SIG-M5 treated with dmso at 0.1 percent for 504 hours (cell line): ENCODE data around the gene SLCO2A1.

Experiments
- DNase-seq: peaks from one replicate; lab custom pipeline; 2025; ENCODE audit not compliant: unreplicated experiment; lab: John Stamatoyannopoulos, UW

SLCO2A1 gene

DNA sequence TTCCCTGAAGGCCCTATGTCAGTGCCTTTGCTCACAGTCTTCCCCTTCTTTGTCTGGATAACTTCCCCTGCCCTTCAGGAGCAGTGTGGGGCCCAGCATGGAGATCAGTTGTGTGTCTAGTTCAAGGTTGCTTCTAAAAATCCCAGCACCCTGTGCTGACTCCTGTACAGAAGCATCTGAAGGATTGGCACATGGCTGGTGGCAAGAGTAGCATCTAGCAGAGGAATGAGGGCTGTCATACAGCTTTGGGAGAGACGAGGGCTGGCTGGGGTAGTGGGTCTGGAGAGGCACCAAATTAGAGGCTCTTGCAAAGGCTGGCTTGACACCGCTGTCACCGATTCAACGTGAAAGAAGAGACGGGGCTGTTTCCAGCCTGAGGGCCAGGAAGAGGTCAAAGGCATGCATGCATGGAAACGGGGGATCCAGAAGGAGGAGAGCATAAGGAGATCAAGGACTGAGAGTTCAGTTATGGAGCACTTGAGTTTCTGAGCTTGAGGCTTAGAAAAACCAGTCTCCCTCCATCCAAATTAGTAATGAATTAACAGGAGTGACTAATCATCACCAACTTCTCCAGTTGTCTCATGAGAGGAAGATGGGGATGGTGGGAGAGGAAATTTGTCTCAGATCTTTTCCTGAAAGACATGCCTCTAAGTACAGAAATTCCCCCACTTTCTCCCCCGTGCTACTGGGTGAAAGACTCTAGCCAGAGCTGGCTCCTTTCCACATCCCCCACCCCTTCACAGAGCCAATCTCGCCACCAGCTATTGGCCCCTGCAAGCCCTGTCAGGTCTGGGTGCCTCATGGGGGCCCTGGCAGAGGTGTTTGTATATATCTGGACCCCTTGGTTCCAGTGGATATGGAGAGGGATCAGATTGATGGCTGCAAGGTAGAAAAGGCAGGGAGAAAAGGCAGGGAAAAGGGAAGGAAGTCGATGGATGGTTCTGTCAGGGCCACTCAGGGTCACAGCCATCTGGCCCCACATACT, 45.9 kb downstream of the SLCO2A1 start:
- DNase-seq: no peak

DNA sequence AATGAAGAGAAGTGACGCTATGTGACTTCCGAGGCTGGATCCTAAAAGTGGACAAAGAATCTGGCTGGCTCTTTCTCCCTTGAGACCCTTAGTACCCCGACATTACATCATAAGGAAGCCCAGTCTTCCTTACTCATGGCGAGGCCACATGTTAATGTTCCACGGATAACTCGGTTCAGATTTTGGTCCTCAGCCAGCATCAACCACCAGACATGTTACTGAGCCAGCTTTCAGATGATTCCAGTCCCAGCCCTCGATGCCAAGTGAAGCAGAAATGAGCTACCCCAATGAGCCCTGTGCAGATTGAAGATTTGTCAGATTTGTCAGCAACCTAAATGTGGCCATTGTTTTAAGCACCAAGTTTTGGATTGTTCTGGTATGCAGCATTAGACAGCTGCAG, 46.6 kb downstream of the SLCO2A1 start:
- DNase-seq: no peak

DNA sequence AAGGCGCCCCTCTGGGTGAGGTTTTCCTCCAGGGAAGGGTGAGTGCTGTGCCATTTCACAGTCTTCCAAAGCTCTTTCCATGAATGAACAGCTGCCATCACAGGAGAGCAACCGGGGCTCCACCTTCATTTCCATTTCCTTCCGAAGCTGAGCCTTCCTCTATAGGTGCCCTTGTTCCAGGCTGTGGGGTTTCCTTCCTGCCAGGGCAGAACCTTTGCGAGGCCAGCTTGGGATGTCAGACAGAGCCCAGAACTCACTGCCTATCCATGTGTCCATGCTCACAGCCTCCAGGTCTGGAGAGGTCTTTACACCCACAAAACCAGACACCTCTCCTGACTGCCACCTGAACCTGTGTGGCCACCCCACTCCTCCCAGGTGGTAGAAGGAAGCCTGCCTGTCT, 49.2 kb downstream of the SLCO2A1 start:
- no peak for DNase-seq

- no peak for DNase-seq
Measured at GRCh38 chr3:133980035-133980434, 49.7 kb downstream of the SLCO2A1 start.

- DNase-seq: no peak
Measured at GRCh38 chr3:133979553-133979952, 50.2 kb downstream of the SLCO2A1 start.

DNA sequence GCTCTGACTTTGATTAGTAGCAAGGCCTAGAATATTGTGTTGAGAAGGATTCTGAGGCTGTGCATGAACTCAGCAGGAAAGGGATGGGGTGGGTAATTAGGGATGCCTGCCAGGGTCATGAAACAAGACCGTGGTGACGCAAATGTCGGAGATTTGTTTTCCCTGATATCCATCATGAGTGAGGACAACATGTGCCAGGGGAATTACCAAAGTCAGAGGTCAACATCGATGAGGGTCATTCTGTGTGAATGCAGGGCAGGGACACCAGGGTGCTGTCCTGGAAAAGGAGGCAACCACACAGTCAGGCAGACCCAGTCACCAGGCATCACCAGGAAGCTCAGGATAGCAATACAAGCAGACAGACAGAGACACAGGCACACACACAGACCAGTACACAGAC, 52.2 kb downstream of the SLCO2A1 start:
- DNase-seq: no peak

GRCh38 chr3:133973249-133973980, 56.3 kb downstream of the SLCO2A1 start:
- DNase-seq: no peak

DNA sequence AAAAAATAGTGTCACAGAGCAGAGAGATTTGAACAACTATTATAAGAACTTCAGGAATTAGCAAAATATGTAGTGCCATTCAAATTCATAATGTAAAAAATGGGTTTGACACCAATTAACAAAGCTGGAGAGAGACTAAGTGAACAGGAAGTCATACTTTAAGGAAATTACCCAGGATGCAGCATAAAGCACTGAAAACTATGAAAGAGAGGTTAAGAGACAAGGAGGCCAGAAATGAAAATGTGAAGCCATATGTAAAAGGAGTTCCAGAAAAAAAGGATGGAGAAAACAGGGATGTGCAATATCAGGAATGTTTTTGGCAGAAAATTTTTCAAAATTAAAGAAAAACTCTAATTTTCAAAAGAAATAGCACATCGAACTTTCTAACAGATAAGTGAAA, 57.6 kb downstream of the SLCO2A1 start:
- DNase-seq: no peak

GRCh38 chr3:133970916-133971315, 58.8 kb downstream of the SLCO2A1 start:
- no peak for DNase-seq

DNA sequence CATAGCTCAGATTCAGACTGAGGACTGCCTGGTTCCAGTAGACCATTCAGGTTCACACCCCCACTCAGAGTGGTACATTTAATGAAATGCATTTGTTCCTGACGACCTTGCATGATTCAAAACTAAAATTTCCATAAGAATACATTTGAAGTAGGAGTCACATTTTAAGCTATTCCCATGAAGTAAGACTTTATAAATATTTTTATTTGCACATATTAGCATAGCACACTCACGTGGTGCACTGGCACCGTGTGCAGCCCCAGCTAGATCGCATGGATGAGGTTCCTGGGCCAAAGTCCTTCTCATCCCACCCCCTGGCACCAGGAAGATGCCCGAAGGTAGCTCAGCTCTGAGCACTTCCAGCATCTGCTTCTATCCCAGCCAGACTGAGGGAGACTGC, 59.4 kb downstream of the SLCO2A1 start:
- DNase-seq: no peak

GRCh38 chr3:133967992-133968892, 61.5 kb downstream of the SLCO2A1 start:
- DNase-seq: no peak

- no peak for DNase-seq
Measured at GRCh38 chr3:133966954-133967353, 62.8 kb downstream of the SLCO2A1 start.

DNA sequence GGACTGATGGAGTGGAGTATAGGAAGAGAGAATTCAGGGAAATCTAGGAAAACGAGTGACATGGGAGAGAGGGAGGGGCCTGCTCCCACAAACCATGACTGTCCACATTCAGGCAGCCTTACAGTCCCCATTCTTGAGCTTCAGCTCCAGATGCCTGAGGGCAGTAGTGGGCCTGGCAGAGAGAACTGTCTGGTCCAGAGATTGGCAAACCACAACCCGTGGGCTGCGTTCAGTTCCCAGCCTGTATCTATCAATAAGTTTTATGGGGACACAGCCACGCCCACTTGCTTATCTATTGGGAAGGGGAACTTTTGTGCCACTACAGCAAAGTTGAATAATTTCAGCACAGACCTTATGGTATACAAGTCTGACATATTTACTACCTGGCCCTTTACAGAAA, 63.8 kb downstream of the SLCO2A1 start:
- DNase-seq: no peak

- DNase-seq: no peak
Measured at GRCh38 chr3:133965013-133965570, 64.6 kb downstream of the SLCO2A1 start.

DNA sequence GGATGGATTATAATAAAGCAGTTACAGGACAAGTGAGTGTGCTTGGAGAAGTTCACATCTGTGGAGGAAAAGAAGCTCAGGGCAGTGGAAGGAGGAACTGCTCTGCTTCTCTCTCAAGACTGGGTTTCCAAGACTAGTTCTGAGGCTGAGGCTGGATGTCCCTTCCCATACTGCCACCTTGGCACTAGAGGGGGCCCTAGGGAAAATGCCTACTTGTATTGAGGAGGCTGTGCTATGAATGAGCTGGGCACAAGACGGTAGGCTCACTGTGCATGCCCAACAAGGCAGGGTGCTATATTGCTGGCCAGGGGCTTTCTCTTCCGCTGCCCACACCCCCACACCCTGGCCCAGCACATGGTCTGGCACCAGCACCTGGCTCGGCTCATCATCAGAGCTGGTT, 65.2 kb downstream of the SLCO2A1 start:
- peak; percentile 49 for DNase-seq

GRCh38 chr3:133963657-133964396, 65.9 kb downstream of the SLCO2A1 start:
- no peak for DNase-seq

GRCh38 chr3:133962849-133963248, 66.9 kb downstream of the SLCO2A1 start:
- no peak for DNase-seq

GRCh38 chr3:133958071-133958805, 71.5 kb downstream of the SLCO2A1 start:
- DNase-seq: no peak

DNA sequence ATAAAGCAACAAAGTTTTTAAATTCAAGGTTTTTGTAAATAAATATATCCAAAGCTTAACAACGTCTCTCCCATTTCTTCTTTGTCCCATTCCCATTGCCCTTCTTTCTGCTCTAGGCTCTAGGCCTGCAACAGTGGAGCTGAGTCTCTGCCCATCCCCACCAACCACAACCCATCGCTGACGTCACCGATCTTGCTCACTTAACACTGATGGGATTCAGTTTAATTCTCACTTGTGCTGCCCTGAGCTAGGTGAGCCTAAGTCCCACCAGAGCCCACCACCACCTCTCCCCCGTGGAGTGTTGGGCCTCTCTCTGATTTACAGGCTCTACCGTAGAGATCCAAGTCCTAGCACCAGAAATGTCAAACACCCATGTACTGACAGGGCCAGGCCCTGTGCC, 72.7 kb downstream of the SLCO2A1 start:
- DNase-seq: no peak
